Liver (tissue), 3 donors: ENCODE measurements around the gene LAMC1.

Experiments
- ATF3 ChIP-seq: IDR thresholded peaks from 2 replicates; pipeline ENCODE4 v1.6.1; 2016; ENCODE audit warnings: antibody characterized with exemption
- EGR1 ChIP-seq, 2 donors: IDR thresholded peaks; 2 replicates each; pipeline ENCODE4 v1.6.1; 2016 to 2018; ENCODE audit warnings: antibody characterized with exemption in 2 of 2, low read depth in 2 of 2
- GABPA ChIP-seq, 2 donors: IDR thresholded peaks in 1 of 2; conservative IDR thresholded peaks in 1 of 2; 2 replicates each; pipeline ENCODE4 v1.6.1; 2016; ENCODE audit warnings: antibody characterized with exemption in 2 of 2, mild to moderate bottlenecking in 1 of 2, moderate library complexity in 1 of 2
- JUND ChIP-seq, 2 donors: IDR thresholded peaks; 2 replicates each; pipeline ENCODE4 v1.6.1; 2016; ENCODE audit warnings: antibody characterized with exemption in 2 of 2
- RAD21 ChIP-seq, 2 donors: IDR thresholded peaks; 2 replicates each; pipeline ENCODE4 v1.6.1; 2016; ENCODE audit warnings: antibody characterized with exemption in 2 of 2, mild to moderate bottlenecking in 2 of 2
- RXRA ChIP-seq, 2 donors: IDR thresholded peaks; 2 replicates each; pipeline ENCODE4 v1.6.1; 2017 to 2018; ENCODE audit warnings: antibody characterized with exemption in 2 of 2, mild to moderate bottlenecking in 1 of 2
- TAF1 ChIP-seq: conservative IDR thresholded peaks from 2 replicates; pipeline ENCODE4 v1.6.1; 2016; ENCODE audit warnings: antibody characterized with exemption, mild to moderate bottlenecking
- YY1 ChIP-seq: IDR thresholded peaks from 2 replicates; pipeline ENCODE4 v1.6.1; 2016; ENCODE audit warnings: antibody characterized with exemption, mild to moderate bottlenecking
- TF ChIP-seq, protein P1 (sequence below): fragments of 150-350 bp; IDR thresholded peaks from 2 replicates; pipeline ENCODE4 v1.5.1; 2017; ENCODE audit warnings: improper control_type of control experiment, low read depth, low read length; ENCODE audit not compliant: missing input control
- TF ChIP-seq, protein P2 (sequence below): IDR thresholded peaks from 2 replicates; pipeline ENCODE4 v1.6.1; 2016; ENCODE audit warnings: antibody characterized with exemption, mild to moderate bottlenecking
- TF ChIP-seq, protein P3 (sequence below): IDR thresholded peaks from 2 replicates; pipeline ENCODE4 v1.6.1; 2016; ENCODE audit warnings: antibody characterized with exemption
- TF ChIP-seq, protein P4 (sequence below): IDR thresholded peaks from 2 replicates; pipeline ENCODE4 v1.6.1; 2016; ENCODE audit warnings: antibody characterized with exemption
- donor health status: healthy.
- donor health status: healthy.

DNA sequence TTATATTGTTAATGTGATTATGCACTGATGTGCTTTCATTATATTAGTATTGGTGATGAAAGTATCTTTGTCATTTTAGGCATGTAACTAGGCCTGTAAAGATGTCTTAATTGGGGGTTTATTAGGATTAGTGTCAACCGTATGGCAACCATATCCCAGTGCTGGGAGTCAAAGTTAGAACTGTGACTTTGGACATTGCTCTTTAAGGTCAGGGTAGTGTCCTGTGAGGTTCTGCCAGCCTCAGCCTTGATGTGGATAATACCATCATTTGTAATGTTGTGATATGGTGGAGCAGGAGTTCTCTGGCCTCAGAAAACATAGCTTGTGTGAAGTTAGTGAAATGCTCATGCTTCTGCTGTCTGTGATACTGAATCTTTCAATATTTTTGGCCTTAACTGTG lies 59.4 kb downstream of the LAMC1 start:
- TF ChIP-seq RXRA (IDR thresholded peaks at IDR 0.05) (no peak), TAF1 (no peak), ATF3 (no peak), RAD21 (IDR thresholded peaks at IDR 0.05) (no peak), EGR1 (IDR thresholded peaks at IDR 0.05; ENCODE audit: low read depth in 2 of 2) (no peak), GABPA (IDR thresholded peaks at IDR 0.05 in 1 of 2, conservative IDR thresholded peaks at IDR 0.05 in 1 of 2) (no peak), JUND (IDR thresholded peaks at IDR 0.05) (no peak), YY1 (no peak)
- TF ChIP-seq, protein P1, sequence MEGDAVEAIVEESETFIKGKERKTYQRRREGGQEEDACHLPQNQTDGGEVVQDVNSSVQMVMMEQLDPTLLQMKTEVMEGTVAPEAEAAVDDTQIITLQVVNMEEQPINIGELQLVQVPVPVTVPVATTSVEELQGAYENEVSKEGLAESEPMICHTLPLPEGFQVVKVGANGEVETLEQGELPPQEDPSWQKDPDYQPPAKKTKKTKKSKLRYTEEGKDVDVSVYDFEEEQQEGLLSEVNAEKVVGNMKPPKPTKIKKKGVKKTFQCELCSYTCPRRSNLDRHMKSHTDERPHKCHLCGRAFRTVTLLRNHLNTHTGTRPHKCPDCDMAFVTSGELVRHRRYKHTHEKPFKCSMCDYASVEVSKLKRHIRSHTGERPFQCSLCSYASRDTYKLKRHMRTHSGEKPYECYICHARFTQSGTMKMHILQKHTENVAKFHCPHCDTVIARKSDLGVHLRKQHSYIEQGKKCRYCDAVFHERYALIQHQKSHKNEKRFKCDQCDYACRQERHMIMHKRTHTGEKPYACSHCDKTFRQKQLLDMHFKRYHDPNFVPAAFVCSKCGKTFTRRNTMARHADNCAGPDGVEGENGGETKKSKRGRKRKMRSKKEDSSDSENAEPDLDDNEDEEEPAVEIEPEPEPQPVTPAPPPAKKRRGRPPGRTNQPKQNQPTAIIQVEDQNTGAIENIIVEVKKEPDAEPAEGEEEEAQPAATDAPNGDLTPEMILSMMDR: no peak
- TF ChIP-seq, protein P2, sequence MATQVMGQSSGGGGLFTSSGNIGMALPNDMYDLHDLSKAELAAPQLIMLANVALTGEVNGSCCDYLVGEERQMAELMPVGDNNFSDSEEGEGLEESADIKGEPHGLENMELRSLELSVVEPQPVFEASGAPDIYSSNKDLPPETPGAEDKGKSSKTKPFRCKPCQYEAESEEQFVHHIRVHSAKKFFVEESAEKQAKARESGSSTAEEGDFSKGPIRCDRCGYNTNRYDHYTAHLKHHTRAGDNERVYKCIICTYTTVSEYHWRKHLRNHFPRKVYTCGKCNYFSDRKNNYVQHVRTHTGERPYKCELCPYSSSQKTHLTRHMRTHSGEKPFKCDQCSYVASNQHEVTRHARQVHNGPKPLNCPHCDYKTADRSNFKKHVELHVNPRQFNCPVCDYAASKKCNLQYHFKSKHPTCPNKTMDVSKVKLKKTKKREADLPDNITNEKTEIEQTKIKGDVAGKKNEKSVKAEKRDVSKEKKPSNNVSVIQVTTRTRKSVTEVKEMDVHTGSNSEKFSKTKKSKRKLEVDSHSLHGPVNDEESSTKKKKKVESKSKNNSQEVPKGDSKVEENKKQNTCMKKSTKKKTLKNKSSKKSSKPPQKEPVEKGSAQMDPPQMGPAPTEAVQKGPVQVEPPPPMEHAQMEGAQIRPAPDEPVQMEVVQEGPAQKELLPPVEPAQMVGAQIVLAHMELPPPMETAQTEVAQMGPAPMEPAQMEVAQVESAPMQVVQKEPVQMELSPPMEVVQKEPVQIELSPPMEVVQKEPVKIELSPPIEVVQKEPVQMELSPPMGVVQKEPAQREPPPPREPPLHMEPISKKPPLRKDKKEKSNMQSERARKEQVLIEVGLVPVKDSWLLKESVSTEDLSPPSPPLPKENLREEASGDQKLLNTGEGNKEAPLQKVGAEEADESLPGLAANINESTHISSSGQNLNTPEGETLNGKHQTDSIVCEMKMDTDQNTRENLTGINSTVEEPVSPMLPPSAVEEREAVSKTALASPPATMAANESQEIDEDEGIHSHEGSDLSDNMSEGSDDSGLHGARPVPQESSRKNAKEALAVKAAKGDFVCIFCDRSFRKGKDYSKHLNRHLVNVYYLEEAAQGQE: no peak
- TF ChIP-seq, protein P3, sequence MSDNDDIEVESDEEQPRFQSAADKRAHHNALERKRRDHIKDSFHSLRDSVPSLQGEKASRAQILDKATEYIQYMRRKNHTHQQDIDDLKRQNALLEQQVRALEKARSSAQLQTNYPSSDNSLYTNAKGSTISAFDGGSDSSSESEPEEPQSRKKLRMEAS: no peak
- TF ChIP-seq, protein P4, sequence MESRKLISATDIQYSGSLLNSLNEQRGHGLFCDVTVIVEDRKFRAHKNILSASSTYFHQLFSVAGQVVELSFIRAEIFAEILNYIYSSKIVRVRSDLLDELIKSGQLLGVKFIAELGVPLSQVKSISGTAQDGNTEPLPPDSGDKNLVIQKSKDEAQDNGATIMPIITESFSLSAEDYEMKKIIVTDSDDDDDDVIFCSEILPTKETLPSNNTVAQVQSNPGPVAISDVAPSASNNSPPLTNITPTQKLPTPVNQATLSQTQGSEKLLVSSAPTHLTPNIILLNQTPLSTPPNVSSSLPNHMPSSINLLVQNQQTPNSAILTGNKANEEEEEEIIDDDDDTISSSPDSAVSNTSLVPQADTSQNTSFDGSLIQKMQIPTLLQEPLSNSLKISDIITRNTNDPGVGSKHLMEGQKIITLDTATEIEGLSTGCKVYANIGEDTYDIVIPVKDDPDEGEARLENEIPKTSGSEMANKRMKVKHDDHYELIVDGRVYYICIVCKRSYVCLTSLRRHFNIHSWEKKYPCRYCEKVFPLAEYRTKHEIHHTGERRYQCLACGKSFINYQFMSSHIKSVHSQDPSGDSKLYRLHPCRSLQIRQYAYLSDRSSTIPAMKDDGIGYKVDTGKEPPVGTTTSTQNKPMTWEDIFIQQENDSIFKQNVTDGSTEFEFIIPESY: no peak
